Measurements from ENCODE around the gene VSTM2B. TPM values are rescaled to one million over a fixed set of nuclear protein-coding genes. Genes with fewer than 3 reads are reported as not detected.
"Not testable (repeated sequence)": the region's sequence is repeated elsewhere in the genome, so short reads cannot be mapped to it uniquely, and the experiment has no call there.

VSTM2B gene
- total RNA-seq, 1 donor from 2014 or later: not detected

DNA sequence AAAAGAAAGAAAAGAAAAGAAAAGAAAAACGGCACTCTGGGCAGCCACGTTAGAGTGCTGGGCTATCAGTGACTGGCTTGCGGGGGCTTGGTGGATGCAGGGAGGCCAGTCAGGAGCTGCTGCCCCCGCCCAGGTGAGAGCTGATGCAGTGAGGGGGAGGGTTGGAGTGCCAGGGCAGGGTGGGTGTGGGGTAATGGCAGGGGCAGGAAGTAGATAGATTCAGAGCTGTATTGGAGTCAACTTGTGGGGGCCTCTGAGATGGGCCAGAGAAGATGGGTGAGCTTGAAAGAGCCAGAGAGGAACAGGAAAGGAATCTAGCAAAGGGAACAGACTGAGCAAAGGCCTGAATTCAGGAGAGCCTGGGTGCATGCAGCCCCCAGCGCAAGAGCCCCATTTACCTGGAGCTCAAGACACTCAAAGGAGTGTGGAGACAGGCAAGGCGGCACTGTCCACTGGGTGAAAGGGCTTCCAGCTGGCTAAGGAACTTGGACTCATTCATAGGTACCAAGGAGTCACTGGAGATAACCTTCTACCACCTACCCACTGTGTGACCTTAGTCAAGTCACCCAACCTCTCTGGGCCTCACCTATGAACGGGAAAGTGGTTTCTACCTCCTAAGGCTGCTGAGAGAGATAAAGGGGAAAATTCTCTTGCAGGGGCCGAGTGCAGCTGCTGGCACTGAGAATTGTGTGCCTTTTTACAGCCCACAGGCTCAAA, 20.2 kb downstream of the VSTM2B start:
- DNase-seq (ENCODE audit: low read depth): no peak

DNA sequence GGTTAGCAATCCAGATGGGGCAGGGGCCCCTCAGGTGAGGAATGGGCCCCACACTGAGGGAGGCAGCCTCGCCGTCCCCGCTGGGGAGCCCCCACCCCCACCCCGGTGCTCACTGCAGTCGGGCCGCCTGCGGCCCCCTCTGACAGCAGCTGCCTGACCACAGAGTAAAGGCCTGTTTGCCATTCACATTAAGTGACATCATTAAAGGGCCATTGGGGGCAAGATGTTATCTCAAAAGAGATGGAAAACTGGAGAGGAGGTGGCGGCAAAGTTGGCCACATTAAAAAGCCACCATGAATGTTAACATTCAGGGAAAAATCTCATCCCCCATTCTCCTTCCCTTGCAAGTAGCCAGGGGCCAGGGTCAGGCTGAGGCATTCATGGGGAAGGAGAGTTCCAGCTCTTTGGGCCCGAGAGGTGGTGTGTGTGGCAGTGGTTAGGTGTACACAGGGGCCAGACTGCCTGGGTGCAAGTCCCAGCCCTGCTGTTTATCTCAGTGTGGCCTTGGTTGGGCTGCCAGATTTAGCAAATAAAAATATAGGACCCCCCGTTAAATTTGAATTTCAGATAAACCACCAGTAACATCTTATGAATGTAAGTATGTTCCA, 20.9 kb downstream of the VSTM2B start:
- no peak for DNase-seq (ENCODE audit: low read depth)

GRCh38 chr19:29547361-29547960, 21.7 kb downstream of the VSTM2B start:
- DNase-seq (ENCODE audit: low read depth): no peak

GRCh38 chr19:29547981-29548380, 22.2 kb downstream of the VSTM2B start:
- DNase-seq (ENCODE audit: low read depth): no peak

DNA sequence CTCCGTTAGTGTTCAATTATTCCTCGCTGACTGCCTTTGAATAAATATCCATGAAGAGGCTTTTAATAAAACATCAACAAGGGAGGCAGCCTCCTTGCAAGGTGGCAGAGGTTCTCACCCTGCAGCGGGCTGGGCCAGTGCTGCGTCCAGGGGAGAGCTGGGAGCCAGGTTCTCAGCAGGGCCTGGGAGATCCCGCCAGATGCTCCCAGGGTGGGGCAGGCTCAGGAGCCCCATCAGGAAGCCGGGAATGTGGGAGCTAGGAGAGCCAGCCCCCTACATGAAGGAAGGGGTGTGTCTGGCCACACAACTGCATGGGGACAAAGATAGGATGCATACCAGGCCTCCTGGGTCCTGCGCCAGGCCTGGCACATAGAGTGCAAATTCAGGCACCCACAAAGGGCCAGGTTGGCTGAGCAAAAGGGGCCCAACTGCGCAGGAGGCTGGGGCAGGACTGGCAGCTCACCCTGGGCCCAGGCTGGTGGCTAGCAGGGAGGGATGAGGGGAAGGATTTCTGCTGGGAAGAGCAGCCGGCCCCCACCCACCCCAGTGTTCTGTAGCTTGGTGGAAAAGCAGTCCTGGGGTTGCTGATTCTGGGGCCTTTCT, 22.8 kb downstream of the VSTM2B start:
- no peak for DNase-seq (ENCODE audit: low read depth)

DNA sequence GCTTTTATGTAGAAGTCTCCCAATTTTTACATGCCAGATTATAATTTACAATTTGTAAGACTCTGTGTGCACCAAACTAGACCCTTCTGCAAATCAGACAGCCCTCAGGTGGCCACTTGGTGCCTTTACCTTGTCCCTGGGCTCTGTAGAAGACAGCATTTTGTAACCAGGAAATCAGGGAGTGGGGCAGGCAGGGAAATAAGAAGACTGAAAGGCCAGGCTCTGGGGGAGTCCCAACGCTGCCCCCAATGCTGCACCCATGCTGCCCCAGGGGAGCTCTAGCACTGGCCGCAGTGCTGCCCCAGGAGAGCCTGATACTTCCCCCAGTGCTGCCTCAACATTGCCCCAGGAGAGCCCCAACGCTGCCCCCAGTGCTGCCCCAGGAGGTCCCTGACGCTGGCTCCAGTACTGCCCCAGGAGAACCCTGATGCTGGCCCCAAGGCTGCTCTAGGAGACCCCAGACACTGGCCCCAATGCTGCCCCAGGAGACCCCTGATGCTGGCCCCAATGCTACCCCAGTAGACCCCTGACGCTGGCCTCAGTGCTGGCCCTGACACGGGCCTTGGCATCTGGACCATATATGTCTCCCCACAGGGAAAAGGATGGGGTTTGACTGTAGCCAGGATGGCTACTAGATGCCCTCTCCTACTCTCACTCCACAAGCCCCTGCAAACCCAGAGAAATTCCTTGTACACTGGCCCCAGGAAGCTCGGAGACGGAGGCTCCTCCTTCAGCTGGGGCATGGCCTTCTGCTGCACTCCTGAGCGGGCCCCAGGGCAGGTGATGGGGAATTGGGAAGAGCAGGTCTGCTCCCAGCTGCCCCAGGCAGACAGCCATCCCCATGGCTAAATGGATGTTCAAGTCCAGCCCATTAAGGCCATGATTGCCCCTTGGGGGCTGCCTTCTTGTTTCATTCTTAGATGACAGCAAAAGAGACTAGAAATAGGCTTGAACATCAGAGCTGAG, 23.6 kb downstream of the VSTM2B start:
- DNase-seq (ENCODE audit: low read depth): no peak

- no peak for DNase-seq (ENCODE audit: low read depth)
These were observed 25.1 kb downstream of the VSTM2B start for GRCh38 chr19:29550896-29551295.

DNA sequence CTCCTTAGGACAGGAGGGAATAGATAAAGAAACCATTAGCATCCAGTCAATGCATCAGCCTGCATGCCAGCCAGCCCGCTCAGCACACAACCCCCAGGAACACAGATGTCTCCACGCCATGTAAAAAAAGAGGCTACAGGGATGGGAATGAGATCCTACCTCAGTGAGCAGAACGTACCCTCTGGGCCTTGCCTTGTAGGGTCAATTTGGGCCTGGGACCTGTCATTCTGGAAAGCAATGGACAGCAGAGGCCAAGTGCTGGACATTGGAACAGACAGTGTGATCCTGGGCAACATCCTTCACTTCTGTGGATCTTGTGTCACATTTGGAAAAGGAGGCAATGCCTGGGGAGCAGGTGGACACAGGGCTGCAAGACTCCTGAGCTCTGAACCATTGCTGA, 26.0 kb downstream of the VSTM2B start:
- DNase-seq (ENCODE audit: low read depth): no peak

- no peak for DNase-seq (ENCODE audit: low read depth)
These were observed 26.9 kb downstream of the VSTM2B start for GRCh38 chr19:29552454-29553280.

DNA sequence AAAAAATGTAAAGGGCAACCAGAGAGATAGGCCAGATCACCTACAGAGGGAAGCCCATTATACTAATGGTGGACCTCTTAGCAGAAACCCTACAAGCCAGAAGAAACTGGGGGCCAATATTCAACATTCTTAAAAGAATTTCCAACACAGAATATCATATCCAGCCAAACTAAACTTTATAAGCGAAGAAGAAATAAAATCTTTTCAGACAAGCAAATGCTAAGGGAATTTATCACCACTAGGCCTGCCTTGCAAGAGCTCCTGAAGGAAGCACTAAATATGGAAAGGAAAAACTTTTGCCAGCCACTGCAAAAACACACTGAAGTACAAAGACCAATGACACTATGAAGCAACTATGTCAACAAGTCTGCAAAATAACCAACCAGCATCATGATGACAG, 28.4 kb downstream of the VSTM2B start:
- DNase-seq (ENCODE audit: low read depth): no peak

DNA sequence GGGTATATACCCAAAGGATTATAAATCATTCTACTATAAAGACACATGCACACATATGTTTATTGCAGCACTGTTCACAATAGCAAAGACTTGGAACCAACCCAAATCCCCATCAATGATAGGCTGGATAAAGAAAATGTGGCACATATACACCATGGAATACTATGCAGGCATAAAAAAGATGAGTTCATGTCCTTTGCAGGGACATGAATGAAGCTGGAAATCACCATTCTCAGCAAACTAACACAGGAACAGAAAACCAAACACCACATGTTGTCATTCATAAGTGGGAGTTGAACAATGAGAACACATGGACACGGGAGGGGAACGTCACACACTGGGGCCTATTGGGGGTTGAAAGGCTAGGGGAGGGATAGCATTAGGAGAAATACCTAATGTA, 33.3 kb downstream of the VSTM2B start:
- DNase-seq (ENCODE audit: low read depth): not testable (repeated sequence)

- no peak for DNase-seq (ENCODE audit: low read depth)
These were observed 33.9 kb downstream of the VSTM2B start for GRCh38 chr19:29559743-29560142.

DNA sequence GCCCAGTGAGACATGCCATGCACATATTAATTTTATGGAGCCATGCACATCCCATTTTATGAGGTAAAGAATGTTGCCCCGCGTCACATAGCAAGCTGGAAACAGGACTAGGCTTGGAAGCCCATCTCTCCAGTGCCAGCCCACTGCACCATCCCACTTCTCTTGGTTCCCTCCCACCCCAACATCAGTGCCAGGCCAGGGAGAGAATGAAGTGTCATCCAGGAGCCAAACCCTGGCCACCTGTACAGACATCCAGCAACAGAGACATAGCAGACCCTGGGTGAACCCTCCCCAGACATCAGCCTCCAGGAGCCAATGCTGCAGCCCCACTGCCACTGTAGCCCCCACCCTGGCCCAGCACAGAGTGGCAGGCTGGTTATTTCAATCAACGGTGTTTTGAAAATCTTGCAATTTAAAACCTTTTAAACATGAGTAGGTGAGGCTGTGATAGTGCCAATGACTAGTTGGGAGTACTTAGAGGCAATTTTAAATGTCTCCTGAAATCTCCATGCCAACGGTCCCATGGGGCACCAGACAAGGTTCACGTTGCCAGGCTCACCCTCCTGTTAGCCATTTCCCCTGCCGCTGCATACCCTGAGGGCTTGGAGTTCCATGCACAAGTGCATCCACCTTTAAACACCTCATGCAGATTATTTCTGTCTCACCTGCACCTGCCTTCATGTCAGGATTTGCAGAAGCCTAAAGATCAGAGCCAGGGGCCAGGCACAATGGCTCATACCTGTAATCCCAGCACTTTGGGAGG, 34.7 kb downstream of the VSTM2B start:
- no peak for DNase-seq (ENCODE audit: low read depth)

DNA sequence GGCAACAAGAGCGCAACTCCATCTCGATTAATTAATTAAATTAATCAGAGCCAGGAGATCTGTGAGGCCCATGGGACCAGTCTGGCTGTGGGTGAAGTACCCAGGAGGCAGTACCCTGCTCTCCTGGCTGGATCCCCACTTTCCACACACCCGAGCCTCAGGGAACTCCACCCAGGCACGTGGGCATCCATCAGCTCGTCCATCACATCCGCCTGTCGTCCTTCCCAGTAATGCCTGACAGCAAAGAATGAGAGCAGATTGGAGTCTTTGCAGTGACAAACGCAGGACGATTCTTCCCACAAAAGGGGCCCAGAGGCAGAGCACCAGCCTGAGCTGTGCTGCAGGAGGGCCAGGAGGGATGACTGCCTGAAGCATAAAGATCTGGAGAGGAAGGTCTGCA, 35.8 kb downstream of the VSTM2B start:
- DNase-seq (ENCODE audit: low read depth): no peak

DNA sequence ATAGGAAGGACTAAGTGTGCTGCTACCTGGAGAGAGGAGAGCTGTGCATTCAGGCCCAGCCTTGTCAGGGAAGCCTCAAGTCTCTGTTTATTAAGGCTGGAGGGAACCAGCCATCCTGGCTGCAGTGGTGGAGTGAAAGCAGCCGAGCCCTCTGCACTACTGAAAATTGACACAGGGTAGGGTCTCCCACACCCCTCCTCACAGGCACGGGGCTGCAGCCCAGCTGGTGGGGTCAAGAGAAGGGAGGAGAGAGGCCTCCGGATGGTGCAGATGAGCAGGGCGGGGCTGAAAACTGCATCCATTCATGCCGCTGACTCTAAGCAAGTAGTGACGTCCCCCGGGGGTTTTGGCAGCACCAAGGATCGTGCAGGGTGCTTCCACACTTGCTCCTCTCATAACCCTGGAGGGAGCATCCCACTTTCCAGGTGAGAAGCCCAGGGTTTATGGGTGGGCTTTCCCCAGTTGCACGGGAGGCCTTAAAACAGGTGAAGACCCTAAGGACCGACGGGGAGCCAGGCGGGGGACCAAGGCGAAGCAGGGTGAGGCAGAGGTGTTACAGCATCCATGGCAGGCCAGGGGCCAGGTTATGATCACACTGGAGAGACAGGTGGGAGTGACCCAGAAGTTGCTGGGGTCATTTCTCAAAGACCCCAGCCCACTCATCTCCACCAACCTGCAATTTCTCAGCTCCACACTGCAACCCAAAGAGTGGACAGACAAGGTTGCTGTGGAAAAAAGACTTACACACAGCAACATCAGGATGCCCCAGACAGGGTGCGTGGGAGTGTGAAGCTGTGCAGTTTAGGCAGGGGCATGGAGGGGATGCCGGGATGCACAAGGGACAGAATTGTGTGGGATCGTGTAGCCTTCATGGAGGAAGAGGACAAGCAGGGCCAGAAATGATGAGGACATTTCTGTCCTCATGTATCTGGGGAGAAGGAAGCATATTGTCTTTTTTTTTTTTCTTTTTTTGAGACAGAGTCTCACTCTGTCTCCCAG, 36.8 kb downstream of the VSTM2B start:
- no peak for DNase-seq (ENCODE audit: low read depth)

GRCh38 chr19:29563486-29564101, 37.8 kb downstream of the VSTM2B start:
- DNase-seq (ENCODE audit: low read depth): no peak

DNA sequence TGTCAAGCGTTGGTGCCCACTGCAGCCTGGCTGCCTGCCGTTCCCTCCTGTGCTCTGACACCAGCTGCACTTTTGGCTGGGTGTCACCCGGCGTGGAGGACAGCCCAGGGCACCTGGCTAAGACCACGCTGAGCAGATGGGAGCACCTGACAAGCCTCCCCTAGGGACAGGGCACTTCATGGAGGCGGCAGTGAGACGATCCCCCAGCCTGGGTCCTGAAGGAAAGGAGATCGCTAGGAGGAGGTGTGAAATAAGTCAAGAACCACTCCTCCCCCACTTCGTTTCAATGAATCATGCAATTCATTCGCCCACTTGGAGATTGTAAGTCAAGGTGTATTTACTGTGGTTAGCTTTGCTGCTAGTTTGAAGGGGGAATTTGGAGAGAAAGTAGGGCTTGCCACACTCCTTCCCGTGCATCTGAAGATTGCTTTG, 38.8 kb downstream of the VSTM2B start:
- peak; percentile 3 for DNase-seq (ENCODE audit: low read depth)

GRCh38 chr19:29565171-29565570, 39.4 kb downstream of the VSTM2B start:
- no peak for DNase-seq (ENCODE audit: low read depth)
